HT1080 (cell line): Measurements from ENCODE around the gene PTGDR. TPM values are rescaled to one million over a fixed set of nuclear protein-coding genes. Genes with fewer than 3 reads are reported as not detected.

Experiments
- DNase-seq: peaks from one replicate; pipeline ENCODE4 v3.0.0-alpha.2; 2015; ENCODE audit warnings: low read depth
- polyA plus RNA-seq, 2 experiments: library from polyadenylated mRNA; depleted of rRNA; stranded (reverse); fragments of >200 nt; gene quantifications; 2 replicates each; pipeline ENCODE4 v1.2.3, GENCODE V29; 2015
- total RNA-seq: library from RNA; depleted of rRNA; stranded (reverse); fragments of >200 nt; shearing (Covaris generic); gene quantifications from 2 replicates; pipeline ENCODE4 v1.2.3, GENCODE V29; 2014; rRNA removed

The PTGDR gene
- total RNA-seq: not detected in 2 replicates
- not detected in 2 replicates for polyA plus RNA-seq (2015; cell fraction: cytosol; rRNA removed)
- not detected in 2 replicates for polyA plus RNA-seq (2015; cell fraction: nucleus; rRNA removed)

GRCh38 chr14:52267501-52268278, at the start of gene PTGDR:
TSS of gene PTGDR (plus strand) at chr14:52267698. CDS start at chr14:52267815, 117 bp downstream.
- no peak for DNase-seq

- DNase-seq: no peak
Measured at GRCh38 chr14:52219488-52220084, 47.9 kb upstream of the PTGDR start.

GRCh38 chr14:52220924-52221811, 46.3 kb upstream of the PTGDR start:
- no peak for DNase-seq

GRCh38 chr14:52222901-52223300, 44.6 kb upstream of the PTGDR start:
- DNase-seq: no peak

- DNase-seq: no peak
Measured at GRCh38 chr14:52227619-52228222, 39.8 kb upstream of the PTGDR start.

- DNase-seq: no peak
Measured at GRCh38 chr14:52233693-52234092, 33.8 kb upstream of the PTGDR start.

- no peak for DNase-seq
Measured at GRCh38 chr14:52235434-52235833, 32.1 kb upstream of the PTGDR start.

- no peak for DNase-seq
Measured at GRCh38 chr14:52235866-52236510, 31.5 kb upstream of the PTGDR start.

GRCh38 chr14:52238682-52239081, 28.8 kb upstream of the PTGDR start:
- DNase-seq: no peak

GRCh38 chr14:52240623-52241022, 26.9 kb upstream of the PTGDR start:
- no peak for DNase-seq

- peak; percentile 65 for DNase-seq
Measured at GRCh38 chr14:52241087-52241793, 26.3 kb upstream of the PTGDR start.

- DNase-seq: no peak
Measured at GRCh38 chr14:52244328-52244727, 23.2 kb upstream of the PTGDR start.

GRCh38 chr14:52244997-52245396, 22.5 kb upstream of the PTGDR start:
- DNase-seq: no peak

- no peak for DNase-seq
Measured at GRCh38 chr14:52248057-52248456, 19.4 kb upstream of the PTGDR start.

- DNase-seq: no peak
Measured at GRCh38 chr14:52251724-52252123, 15.8 kb upstream of the PTGDR start.

- no peak for DNase-seq
Measured at GRCh38 chr14:52253503-52253902, 14.0 kb upstream of the PTGDR start.

GRCh38 chr14:52254086-52254485, 13.4 kb upstream of the PTGDR start:
- no peak for DNase-seq

GRCh38 chr14:52258783-52259182, 8.7 kb upstream of the PTGDR start:
- DNase-seq: no peak

- DNase-seq: no peak
Measured at GRCh38 chr14:52259434-52259833, 8.1 kb upstream of the PTGDR start.

- DNase-seq: no peak
Measured at GRCh38 chr14:52262600-52262999, 4.9 kb upstream of the PTGDR start.
